PC-3 (cell line): Measurements from ENCODE around the gene TLE3. TPM values are rescaled to one million over a fixed set of nuclear protein-coding genes. Genes with fewer than 3 reads are reported as not detected.
"Not testable (repeated sequence)": the region's sequence is repeated elsewhere in the genome, so short reads cannot be mapped to it uniquely, and the experiment has no call there.

Experiments used
- ATAC-seq: fragments of 200-7000 bp; cut with Tn5 transposase; 2 replicates; pipeline ENCODE4 v1.9.1; 2020; ENCODE audit warnings: mild to moderate bottlenecking, moderate library complexity
- BruUV-seq: library from RNA; stranded (reverse); fragments of 400-500 nt; replicated peaks from 2 replicates; lab custom pipeline; 2021; lab: Mats Ljungman, UMichigan
- CTCF ChIA-PET: fragments of 300-600 bp; sonication (Branson Sonifier 250); formaldehyde crosslinking; loops from one replicate; lab custom pipeline; 2022; ENCODE audit warnings: antibody characterized with exemption; lab: Charles Lee
- POLR2A ChIA-PET: fragments of 300-600 bp; sonication (Branson Sonifier 250); formaldehyde crosslinking; loops from one replicate; lab custom pipeline; 2022; ENCODE audit warnings: antibody characterized with exemption; ENCODE audit not compliant: unreplicated experiment; lab: Charles Lee
- DNase-seq: peaks from one replicate; pipeline ENCODE4 v3.0.0-alpha.2; 2015
- H2AFZ ChIP-seq: fragments of 300-600 bp; sonication (generic); 2 replicates; pipeline ENCODE4 v1.6.0; 2016; ENCODE audit warnings: antibody characterized with exemption, low read length
- H3F3A ChIP-seq: fragments of 300-600 bp; sonication (generic); one replicate; pipeline ENCODE4 v1.6.0; 2017; ENCODE audit warnings: antibody characterized with exemption, low read length, control low read depth, mild to moderate bottlenecking; ENCODE audit not compliant: unreplicated experiment
- H3K27ac ChIP-seq: fragments of 300-600 bp; sonication (generic); 2 replicates; pipeline ENCODE4 v1.5.1; 2016; ENCODE audit warnings: mild to moderate bottlenecking, low read length
- H3K27me3 ChIP-seq: fragments of 300-600 bp; sonication (generic); 2 replicates; pipeline ENCODE4 v1.6.1; 2016; ENCODE audit warnings: low read length, mixed read lengths
- H3K36me3 ChIP-seq: fragments of 300-600 bp; sonication (generic); 2 replicates; pipeline ENCODE4 v1.6.1; 2016; ENCODE audit warnings: low read depth, mixed run types, low read length, mixed read lengths
- H3K4me1 ChIP-seq: fragments of 300-600 bp; sonication (generic); 2 replicates; pipeline ENCODE4 v1.5.1; 2016; ENCODE audit warnings: low read length; ENCODE audit not compliant: insufficient read depth
- H3K4me2 ChIP-seq: fragments of 300-600 bp; sonication (generic); 2 replicates; pipeline ENCODE4 v1.6.0; 2016; ENCODE audit warnings: low read length
- H3K4me3 ChIP-seq: fragments of 300-600 bp; sonication (generic); 2 replicates; pipeline ENCODE4 v1.5.1; 2016; ENCODE audit warnings: mild to moderate bottlenecking, low read length, mixed read lengths
- H3K79me2 ChIP-seq: fragments of 300-600 bp; sonication (generic); 2 replicates; pipeline ENCODE4 v1.6.1; 2017; ENCODE audit warnings: low read length, mixed read lengths
- H3K9ac ChIP-seq: fragments of 300-600 bp; sonication (generic); 2 replicates; pipeline ENCODE4 v1.6.0; 2016; ENCODE audit warnings: mild to moderate bottlenecking, low read length
- H3K9me2 ChIP-seq: fragments of 300-600 bp; sonication (generic); replicated peaks from 2 replicates; pipeline ENCODE4 v1.6.1; 2016; ENCODE audit warnings: mixed run types, low read length, mixed read lengths
- H3K9me3 ChIP-seq: fragments of 300-600 bp; sonication (generic); 2 replicates; pipeline ENCODE4 v1.6.1; 2016; ENCODE audit warnings: low read length, mixed read lengths
- H4K20me1 ChIP-seq: fragments of 300-600 bp; sonication (generic); 2 replicates; pipeline ENCODE4 v1.6.1; 2016; ENCODE audit warnings: low read length, mixed read lengths
- CTCF ChIP-seq: fragments of 300-600 bp; sonication (generic); conservative IDR thresholded peaks from 2 replicates; pipeline ENCODE4 v1.5.1; 2017; ENCODE audit warnings: antibody characterized with exemption, low read depth, mild to moderate bottlenecking, low read length
- EZH2 ChIP-seq: fragments of 300-600 bp; sonication (generic); IDR thresholded peaks from one replicate; pipeline ENCODE4 v1.6.1; 2017; ENCODE audit warnings: antibody characterized with exemption, mild to moderate bottlenecking, low read length; ENCODE audit not compliant: unreplicated experiment
- EZH2phosphoT487 ChIP-seq: fragments of 300-600 bp; sonication (generic); IDR thresholded peaks from 2 replicates; pipeline ENCODE4 v1.6.1; 2018; ENCODE audit warnings: mild to moderate bottlenecking, antibody characterized with exemption, low read length, borderline replicate concordance
- intact Hi-C: fragments of 100-400 bp; cut with micrococcal nuclease; formaldehyde crosslinking; loops from 2 replicates; pipeline ENCODE4 v1.9.0; 2023
- total RNA-seq: library from RNA; depleted of rRNA; stranded (reverse); fragments of >200 nt; gene quantifications from 2 replicates; pipeline ENCODE4 v1.2.3, GENCODE V29; 2014

TLE3 gene
- total RNA-seq, 1 experiment from 2014 or later, result 72.5 TPM

DNA sequence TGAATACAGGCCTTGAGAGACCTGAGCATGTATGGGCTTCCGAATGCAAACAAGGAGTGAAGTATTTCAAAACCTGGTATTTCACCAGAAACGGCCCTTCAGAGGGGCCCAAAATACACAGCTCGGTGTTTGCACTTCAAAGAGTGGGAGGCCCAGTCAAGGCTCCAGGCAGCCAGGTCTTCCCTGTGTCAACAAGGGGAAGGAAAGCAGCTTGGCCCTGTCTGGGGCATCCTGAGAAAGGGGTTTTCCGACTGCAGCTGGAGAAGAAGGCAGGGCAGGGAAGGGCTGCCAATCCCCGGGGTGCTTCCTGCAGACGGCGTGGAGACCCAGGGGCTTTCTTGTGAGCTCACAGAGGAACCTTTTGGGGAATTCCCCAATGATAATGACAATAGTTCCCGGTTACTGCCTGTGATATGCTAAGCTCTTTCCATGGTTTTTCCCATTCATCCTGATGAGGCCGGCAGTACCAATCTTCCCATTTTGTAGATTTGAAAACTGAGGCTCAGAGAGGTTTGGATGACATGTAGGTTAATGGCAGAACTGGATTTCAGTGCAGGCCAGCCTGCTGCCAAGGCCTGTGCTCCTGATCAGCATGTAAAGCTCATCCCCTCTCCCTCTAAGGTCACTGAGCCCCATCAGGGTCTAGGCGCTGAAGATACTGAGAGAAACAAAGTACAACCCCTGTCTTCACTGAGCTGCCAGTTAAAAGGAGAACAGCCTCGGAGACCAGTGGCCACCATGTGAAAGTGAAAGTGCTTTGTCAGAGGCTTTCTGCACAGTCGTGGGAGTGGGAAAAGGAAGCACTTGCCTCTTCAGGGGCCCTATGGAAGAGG lies 43.0 kb upstream of the TLE3 start:
- no peaks in the 10 kb centered on the region for H3K36me3 ChIP-seq
- CTCF ChIA-PET, result no interaction called here
- no peaks in the 10 kb centered on the region for H3K27me3 ChIP-seq
- intact Hi-C loops, result no loop called here
- H3K4me2 ChIP-seq, result 0 out of 2 replicates have a peak overlapping the region, but pooled peaks have one; percentile 10
- H3K9me3 ChIP-seq, result no peaks in the 10 kb centered on the region
- TF ChIP-seq CTCF (no peak), EZH2phosphoT487 (no peak), EZH2 (no peak)
- ATAC-seq, result no peak
- H3K4me3 ChIP-seq, result no peak overlapping the region
- H4K20me1 ChIP-seq, result no peaks in the 10 kb centered on the region
- H3K79me2 ChIP-seq, result no peaks in the 10 kb centered on the region
- POLR2A ChIA-PET, result no interaction called here
- H3K9me2 ChIP-seq, result no peaks in the 10 kb centered on the region
- no TSS peak for BruUV-seq
- no peaks in the 10 kb centered on the region for H3F3A ChIP-seq
- DNase-seq, result no peak
- no peak overlapping the region for H2AFZ ChIP-seq
- H3K9ac ChIP-seq, result no peak overlapping the region
- no peaks in the 10 kb centered on the region; the same call in 1 of the 2 replicates for H3K4me1 ChIP-seq
- H3K27ac ChIP-seq, result no peak overlapping the region

GRCh38 chr15:70140025-70140542 lies 42.4 kb upstream of the TLE3 start:
- TF ChIP-seq EZH2 (no peak), CTCF (no peak), EZH2phosphoT487 (no peak)
- ATAC-seq (no peak), DNase-seq (no peak)
- no peaks in the 10 kb centered on the region for H3F3A ChIP-seq
- no peaks in the 10 kb centered on the region for H4K20me1 ChIP-seq
- no peak overlapping the region for H3K4me3 ChIP-seq
- POLR2A ChIA-PET, result no interaction called here
- no peak overlapping the region for H3K9ac ChIP-seq
- intact Hi-C loops, result no loop called here
- BruUV-seq, result no TSS peak
- H3K79me2 ChIP-seq, result no peaks in the 10 kb centered on the region
- CTCF ChIA-PET, result no interaction called here
- no peak overlapping the region for H3K27ac ChIP-seq
- H3K36me3 ChIP-seq, result no peaks in the 10 kb centered on the region
- no peak overlapping the region for H3K4me2 ChIP-seq
- no peaks in the 10 kb centered on the region; the same call in 1 of the 2 replicates for H3K4me1 ChIP-seq
- H3K9me3 ChIP-seq, result no peaks in the 10 kb centered on the region
- no peaks in the 10 kb centered on the region for H3K9me2 ChIP-seq
- H3K27me3 ChIP-seq, result no peaks in the 10 kb centered on the region
- no peak overlapping the region for H2AFZ ChIP-seq

GRCh38 chr15:70137967-70138366 lies 40.2 kb upstream of the TLE3 start:
- H3K79me2 ChIP-seq, result no peaks in the 10 kb centered on the region

DNA sequence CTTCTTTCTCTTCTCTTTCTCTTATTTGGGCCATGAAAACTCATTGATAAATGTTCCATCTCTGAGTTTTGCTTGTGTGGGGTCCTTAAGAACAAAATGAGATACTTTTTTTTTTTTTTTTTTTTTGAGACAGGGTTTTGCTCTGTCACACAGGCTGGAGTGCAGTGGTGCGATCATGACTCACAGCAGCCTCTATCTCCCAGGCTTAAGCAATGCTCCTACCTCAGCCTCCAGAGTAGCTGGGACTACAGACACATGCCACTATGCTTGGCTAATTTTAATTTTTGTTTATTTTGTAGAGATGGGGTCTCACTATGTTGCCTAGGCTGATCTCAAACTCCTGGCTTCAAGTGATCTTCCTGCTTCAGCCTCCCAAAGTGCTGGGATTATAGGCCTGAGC lies 39.3 kb upstream of the TLE3 start:
- intact Hi-C loops, H3K36me3 ChIP-seq, H4K20me1 ChIP-seq, H3K9me2 ChIP-seq, H3K79me2 ChIP-seq, ATAC-seq, DNase-seq, BruUV-seq, CTCF ChIA-PET, H2AFZ ChIP-seq, H3F3A ChIP-seq, H3K27ac ChIP-seq, H3K27me3 ChIP-seq, H3K4me3 ChIP-seq, H3K4me2 ChIP-seq, POLR2A ChIA-PET, H3K4me1 ChIP-seq, H3K9ac ChIP-seq, H3K9me3 ChIP-seq: not testable (repeated sequence)

More at GRCh38 chr15:70137967-70138366, 40.2 kb upstream of the TLE3 start:
- no peaks in the 10 kb centered on the region for H3K36me3 ChIP-seq
- ATAC-seq, result no peak
- H3K4me3 ChIP-seq, result no peak overlapping the region
- H3K27ac ChIP-seq, result no peak overlapping the region
- H3K9me2 ChIP-seq, result no peaks in the 10 kb centered on the region
- no peaks in the 10 kb centered on the region for H4K20me1 ChIP-seq
- DNase-seq, result no peak
- H3K9me3 ChIP-seq, result no peaks in the 10 kb centered on the region
- no peak for TF ChIP-seq CTCF
- TF ChIP-seq EZH2, result no peak
- no peak for TF ChIP-seq EZH2phosphoT487
- ChIA-PET POLR2A (no interaction called here), CTCF (no interaction called here)
- intact Hi-C loops, result no loop called here
- H3K4me1 ChIP-seq, result no peaks in the 10 kb centered on the region; the same call in 1 of the 2 replicates
- H2AFZ ChIP-seq, result no peak overlapping the region
- H3F3A ChIP-seq, result no peaks in the 10 kb centered on the region
- no peak overlapping the region for H3K4me2 ChIP-seq
- no peak overlapping the region for H3K9ac ChIP-seq
- no peaks in the 10 kb centered on the region for H3K27me3 ChIP-seq
- BruUV-seq, result no TSS peak
